ENCODE measurements around the gene RIOX2.
"Not testable (repeated sequence)": the region's sequence is repeated elsewhere in the genome, so short reads cannot be mapped to it uniquely, and the experiment has no call there.

RIOX2 gene

DNA sequence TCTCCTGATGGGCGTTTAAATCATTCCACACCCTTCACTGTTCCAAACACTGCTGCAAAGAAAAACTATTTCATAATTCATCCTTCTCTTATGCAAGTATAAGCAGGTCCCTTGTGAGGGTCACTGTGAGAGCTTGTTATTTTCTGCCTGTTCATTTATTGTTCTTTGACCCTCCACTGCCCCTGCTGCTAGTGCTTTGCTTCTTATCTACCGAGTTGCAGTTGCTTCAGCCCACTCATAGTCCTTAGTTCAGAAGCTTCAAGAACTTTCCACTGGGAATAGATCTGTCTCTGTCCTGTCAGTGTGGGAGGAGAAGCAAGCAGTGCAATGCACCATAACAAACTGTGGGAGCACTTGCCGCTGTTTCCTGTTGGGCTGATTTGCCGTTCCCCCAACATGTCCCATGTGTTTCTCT, 39.8 kb downstream of the RIOX2 start:
- intact Hi-C loops (cut with micrococcal nuclease): no loop called here
- Mint-ChIP-seq H3K4me3 (no peak overlapping the region), H3K9me3 (no peaks in the 10 kb centered on the region), H3K4me1 (ENCODE audit: low read depth) (peaks cover 13% of the 10 kb centered on the region), H3K27ac (no peak overlapping the region), H3K27me3 (no peaks in the 10 kb centered on the region), H3K36me3 (ENCODE audit: low read depth) (peaks cover 88% of the 10 kb centered on the region)

DNA sequence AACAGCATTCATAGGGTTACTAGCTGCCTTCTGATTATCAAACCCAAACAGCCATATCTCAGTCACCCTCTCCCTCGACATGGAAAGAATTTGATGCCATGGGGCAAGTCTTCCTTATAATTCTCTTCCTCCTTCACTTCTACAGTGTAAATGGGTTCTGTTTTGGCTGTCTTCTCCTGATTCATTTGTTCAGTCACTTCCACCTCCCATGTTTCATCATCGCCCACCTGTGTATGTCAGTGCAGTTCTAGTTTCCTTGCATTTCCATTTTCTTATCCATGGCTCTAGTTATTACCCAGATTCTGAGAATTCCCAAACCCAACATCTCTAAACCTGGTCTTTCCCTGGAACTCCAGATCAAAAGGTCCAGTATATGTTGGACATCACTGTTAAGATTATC, 41.0 kb downstream of the RIOX2 start:
- intact Hi-C loops (cut with micrococcal nuclease): no loop called here
- peaks cover 5% of the 10 kb centered on the region for H3K4me1 Mint-ChIP-seq (ENCODE audit: low read depth)
- peaks cover 88% of the 10 kb centered on the region for H3K36me3 Mint-ChIP-seq (ENCODE audit: low read depth)
- H3K4me3 Mint-ChIP-seq: no peak overlapping the region
- H3K27ac Mint-ChIP-seq: no peak overlapping the region
- H3K27me3 Mint-ChIP-seq: no peaks in the 10 kb centered on the region
- H3K9me3 Mint-ChIP-seq: no peaks in the 10 kb centered on the region

DNA sequence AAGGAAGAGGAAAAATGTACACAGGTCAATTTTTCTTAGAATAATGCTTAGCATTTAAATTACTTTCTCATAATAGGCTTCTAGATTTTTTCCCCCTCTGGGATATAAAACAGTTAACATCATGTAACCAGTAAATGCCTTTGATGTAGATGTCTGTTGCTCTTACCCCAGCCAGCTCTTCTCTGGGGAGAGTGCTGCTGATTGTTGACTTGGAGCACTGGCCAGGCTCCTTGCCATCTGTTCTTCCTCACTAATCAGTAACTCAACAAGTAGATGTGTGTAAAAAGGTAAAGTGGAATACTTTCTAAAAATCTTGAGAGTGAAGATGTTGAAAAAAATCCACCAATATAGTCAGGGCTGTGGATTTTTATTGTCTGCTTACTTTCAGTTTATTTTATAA, 42.2 kb downstream of the RIOX2 start:
- Mint-ChIP-seq H3K27ac (no peak overlapping the region), H3K9me3 (no peaks in the 10 kb centered on the region), H3K36me3 (ENCODE audit: low read depth) (peaks cover 86% of the 10 kb centered on the region), H3K4me1 (ENCODE audit: low read depth) (no peaks in the 10 kb centered on the region), H3K4me3 (no peak overlapping the region), H3K27me3 (no peaks in the 10 kb centered on the region)
- intact Hi-C loops (cut with micrococcal nuclease): no loop called here

DNA sequence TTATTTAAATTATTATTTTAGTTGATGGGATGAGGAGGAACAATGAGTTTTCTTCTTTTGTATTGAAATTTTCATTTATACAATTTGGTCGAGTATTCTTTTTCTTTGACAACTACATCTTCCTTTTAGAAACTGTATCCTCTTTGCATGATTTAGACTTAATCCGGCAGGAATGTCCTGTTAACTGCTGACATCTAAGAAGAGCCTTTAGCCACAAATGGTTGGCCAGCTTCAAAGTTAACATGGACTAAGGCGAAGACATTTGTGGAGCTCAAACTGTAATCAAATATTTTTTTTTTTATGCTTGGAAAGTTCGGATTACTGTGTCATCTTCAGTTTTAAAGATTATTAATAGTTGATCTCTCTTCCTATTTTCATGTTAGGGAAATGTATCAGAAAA, 43.2 kb downstream of the RIOX2 start:
- intact Hi-C loops (cut with micrococcal nuclease): no loop called here
- Mint-ChIP-seq H3K4me3 (no peak overlapping the region), H3K36me3 (ENCODE audit: low read depth) (peaks cover 85% of the 10 kb centered on the region), H3K4me1 (ENCODE audit: low read depth) (no peaks in the 10 kb centered on the region), H3K9me3 (no peaks in the 10 kb centered on the region), H3K27ac (no peak overlapping the region), H3K27me3 (no peaks in the 10 kb centered on the region)

DNA sequence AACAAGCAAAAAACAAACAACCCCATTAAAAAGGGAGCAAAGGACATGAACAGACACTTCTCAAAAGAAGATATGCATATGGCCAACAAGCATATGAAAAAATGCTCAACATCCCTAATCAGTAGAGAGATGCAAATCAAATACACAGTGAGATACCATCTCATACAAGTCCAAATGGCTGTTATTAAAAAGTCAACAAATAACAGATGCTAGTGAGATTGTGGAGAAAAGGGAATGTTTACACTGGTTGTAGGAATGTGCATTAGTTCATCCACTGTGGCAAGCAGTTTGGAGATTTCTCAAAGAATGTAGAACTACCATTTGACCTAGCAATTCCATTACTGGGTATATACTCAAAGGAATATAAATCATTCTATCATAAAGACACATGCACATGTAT, 44.5 kb downstream of the RIOX2 start:
- Mint-ChIP-seq H3K27ac (no peak overlapping the region), H3K36me3 (ENCODE audit: low read depth) (peaks cover 81% of the 10 kb centered on the region), H3K4me1 (ENCODE audit: low read depth) (no peaks in the 10 kb centered on the region), H3K4me3 (no peak overlapping the region), H3K9me3 (no peaks in the 10 kb centered on the region), H3K27me3 (no peaks in the 10 kb centered on the region)
- intact Hi-C loops (cut with micrococcal nuclease): no loop called here

DNA sequence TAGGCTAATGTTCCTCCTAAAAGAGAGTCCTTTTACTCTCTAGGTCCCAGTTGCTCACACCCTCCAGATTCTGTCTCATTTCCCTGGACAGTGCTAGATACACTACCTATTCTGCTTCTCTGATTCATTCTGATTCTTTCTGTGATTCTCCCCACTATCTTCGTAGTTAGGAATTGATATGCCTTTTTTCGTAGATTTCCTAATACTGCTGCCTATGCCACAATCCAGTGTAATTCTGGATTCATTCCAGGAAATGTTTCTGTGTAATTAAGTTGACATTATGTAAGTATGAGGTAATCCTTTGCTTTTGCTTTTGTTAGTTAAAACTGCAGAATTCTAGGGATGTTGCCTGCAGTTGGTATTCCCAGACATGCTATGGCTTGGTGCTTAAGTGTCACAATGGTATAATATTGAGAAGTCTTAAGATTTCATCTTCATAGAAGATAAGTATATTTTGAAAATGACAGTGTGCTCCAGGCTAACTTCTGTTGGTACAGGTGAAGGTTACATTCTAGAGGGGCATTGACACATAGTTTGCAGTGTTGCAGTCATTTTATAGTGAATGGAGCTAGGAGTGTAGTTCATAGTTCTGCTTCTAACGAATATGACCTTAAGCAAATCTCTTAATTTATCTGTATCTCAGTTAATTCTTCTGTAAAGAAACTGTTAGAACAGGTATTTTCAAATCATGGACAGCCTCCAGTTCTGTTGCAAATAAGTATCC, 54.3 kb downstream of the RIOX2 start:
- H3K27ac Mint-ChIP-seq: no peak overlapping the region
- peaks cover 89% of the 10 kb centered on the region for H3K36me3 Mint-ChIP-seq (ENCODE audit: low read depth)

DNA sequence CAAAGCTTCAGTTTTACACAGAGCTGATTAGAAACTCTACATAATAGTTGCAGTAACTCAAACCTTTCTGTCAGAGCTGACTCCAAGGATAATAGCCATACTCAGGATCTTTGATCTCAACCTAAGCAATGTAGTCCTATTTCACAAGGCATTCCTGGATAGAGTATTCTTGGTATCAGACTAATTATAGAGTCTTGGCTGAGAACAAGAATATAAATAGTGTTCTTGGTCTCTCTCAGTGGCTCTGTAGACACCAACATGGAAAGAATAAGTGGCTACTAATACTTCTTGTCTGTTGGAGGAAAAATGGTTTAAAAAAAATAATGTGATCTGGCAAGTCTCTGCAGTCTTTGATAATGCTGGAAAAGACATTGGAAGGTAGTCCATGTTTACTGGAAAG, 55.7 kb downstream of the RIOX2 start:
- Mint-ChIP-seq H3K4me3 (no peak overlapping the region), H3K9me3 (no peaks in the 10 kb centered on the region), H3K27ac (no peak overlapping the region), H3K4me1 (ENCODE audit: low read depth) (peaks cover 1% of the 10 kb centered on the region), H3K27me3 (no peaks in the 10 kb centered on the region), H3K36me3 (ENCODE audit: low read depth) (peaks cover 79% of the 10 kb centered on the region)
- intact Hi-C loops (cut with micrococcal nuclease): no loop called here

More for the DNA sequence above, 54.3 kb downstream of the RIOX2 start:
- Mint-ChIP-seq H3K4me1 (ENCODE audit: low read depth) (no peaks in the 10 kb centered on the region), H3K27me3 (no peaks in the 10 kb centered on the region), H3K4me3 (no peak overlapping the region), H3K9me3 (no peaks in the 10 kb centered on the region)
- intact Hi-C loops (cut with micrococcal nuclease): no loop called here

DNA sequence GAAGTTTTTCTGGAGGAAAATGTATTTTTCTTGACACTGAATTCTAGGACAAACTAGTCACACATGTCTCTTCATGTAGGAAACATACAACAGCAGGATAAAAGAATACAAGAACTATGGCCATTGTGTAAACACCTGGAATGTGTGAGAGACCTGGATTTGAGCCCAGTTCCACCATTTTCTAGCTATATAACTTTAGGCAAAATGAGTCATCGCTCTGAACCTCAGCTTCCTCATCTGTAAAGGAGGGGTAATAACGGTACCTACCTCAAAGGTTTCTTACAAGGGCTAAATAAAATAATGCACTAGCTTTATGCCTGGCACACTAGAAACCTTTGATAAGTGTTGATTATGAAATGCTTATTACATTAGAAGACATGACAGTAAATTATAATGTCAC, 57.8 kb downstream of the RIOX2 start:
- intact Hi-C loops (cut with micrococcal nuclease): no loop called here
- no peaks in the 10 kb centered on the region for H3K9me3 Mint-ChIP-seq
- H3K4me3 Mint-ChIP-seq: no peak overlapping the region
- no peak overlapping the region for H3K27ac Mint-ChIP-seq
- H3K4me1 Mint-ChIP-seq (ENCODE audit: low read depth): peaks cover 15% of the 10 kb centered on the region
- peaks cover 60% of the 10 kb centered on the region for H3K36me3 Mint-ChIP-seq (ENCODE audit: low read depth)
- H3K27me3 Mint-ChIP-seq: no peaks in the 10 kb centered on the region

DNA sequence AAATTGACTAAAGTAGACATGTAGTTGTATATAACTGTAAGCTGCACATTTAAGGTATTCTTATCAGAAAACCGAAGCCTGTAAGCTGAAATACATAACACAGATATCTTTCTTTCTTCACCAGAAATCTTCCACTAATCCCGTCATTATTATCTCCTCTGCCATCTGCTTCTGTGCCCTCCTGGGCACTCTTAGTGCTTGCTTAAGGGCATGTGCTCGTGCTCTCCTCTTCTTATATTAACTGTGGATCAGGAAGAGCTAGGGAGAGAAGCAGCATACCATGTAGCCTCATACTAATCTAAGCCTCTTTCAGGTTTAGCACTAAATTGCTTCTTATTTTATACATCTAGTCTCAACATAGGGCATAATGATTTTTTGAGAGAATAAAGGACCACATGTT, 60.8 kb downstream of the RIOX2 start:
- no peaks in the 10 kb centered on the region for H3K27me3 Mint-ChIP-seq
- no peak overlapping the region for H3K27ac Mint-ChIP-seq
- peaks cover 42% of the 10 kb centered on the region for H3K36me3 Mint-ChIP-seq (ENCODE audit: low read depth)
- H3K4me3 Mint-ChIP-seq: no peak overlapping the region
- H3K4me1 Mint-ChIP-seq (ENCODE audit: low read depth): peaks cover 15% of the 10 kb centered on the region
- no peaks in the 10 kb centered on the region for H3K9me3 Mint-ChIP-seq
- intact Hi-C loops (cut with micrococcal nuclease): no loop called here

DNA sequence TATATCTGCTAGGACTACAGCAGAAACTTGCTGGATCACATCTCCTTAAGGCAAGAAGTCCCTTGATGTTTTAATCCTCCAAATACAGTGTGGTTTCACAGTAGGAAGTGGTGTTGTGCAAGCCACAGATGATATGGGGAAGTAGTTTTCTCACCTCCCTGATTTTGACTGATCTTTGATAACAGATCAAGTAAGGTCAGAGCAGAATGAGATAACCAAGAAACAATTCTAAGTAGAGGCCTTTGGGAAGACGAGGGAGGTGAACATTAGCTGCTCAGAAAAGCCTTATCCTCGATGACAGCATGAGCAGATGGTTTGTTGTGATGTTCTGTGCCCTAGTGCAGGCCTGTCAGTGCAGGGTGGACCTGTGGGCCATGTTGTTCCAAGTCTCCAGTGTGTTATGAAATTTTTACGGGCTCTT, 61.3 kb downstream of the RIOX2 start:
- Mint-ChIP-seq H3K36me3 (ENCODE audit: low read depth) (peaks cover 38% of the 10 kb centered on the region), H3K27me3 (no peaks in the 10 kb centered on the region), H3K27ac (peak overlapping the region; percentile 76), H3K9me3 (no peaks in the 10 kb centered on the region), H3K4me1 (ENCODE audit: low read depth) (peaks cover 15% of the 10 kb centered on the region), H3K4me3 (peak overlapping the region; percentile 68)
- intact Hi-C loops (cut with micrococcal nuclease): no loop called here

DNA sequence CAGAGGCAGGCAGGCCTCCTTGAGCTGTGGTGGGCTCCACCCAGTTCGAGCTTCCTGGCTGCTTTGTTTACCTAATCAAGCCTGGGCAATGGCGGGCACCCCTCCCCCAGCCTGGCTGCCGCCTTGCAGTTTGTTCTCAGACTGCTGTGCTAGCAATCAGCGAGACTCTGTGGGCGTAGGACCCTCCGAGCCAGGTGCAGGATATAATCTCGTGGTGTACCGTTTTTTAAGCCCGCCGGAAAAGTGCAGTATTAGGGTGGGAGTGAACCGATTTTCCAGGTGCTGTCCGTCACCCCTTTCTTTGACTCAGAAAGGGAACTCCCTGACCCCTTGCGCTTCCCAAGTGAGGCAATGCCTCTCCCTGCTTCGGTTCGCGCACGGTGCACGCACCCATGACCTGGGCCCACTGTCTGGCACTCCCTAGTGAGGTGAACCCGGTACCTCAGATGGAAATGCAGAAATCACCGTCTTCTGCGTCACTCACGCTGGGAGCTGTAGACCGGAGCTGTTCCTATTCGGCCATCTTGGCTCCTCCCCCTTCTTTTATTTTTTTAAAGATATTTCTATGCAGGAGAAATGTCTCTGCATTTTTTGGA, 61.9 kb downstream of the RIOX2 start:
- intact Hi-C loops (cut with micrococcal nuclease); H3K9me3 Mint-ChIP-seq; H3K27me3 Mint-ChIP-seq: not testable (repeated sequence)
- Mint-ChIP-seq H3K36me3 (ENCODE audit: low read depth) (peaks cover 35% of the 10 kb centered on the region), H3K4me3 (peak overlapping the region; percentile 68), H3K4me1 (ENCODE audit: low read depth) (peaks cover 15% of the 10 kb centered on the region), H3K27ac (peak overlapping the region; percentile 76)

DNA sequence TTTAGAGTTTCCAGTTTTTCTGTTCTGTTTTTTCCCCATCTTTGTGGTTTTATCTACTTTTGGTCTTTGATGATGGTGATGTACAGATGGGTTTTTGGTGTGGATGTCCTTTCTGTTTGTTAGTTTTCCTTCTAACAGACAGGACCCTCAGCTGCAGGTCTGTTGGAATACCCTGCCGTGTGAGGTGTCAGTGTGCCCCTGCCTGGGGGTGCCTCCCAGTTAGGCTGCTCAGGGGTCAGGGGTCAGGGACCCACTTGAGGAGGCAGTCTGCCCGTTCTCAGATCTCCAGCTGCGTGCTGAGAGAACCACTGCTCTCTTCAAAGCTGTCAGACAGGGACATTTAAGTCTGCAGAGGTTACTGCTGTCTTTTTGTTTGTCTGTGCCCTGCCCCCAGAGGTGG, 62.4 kb downstream of the RIOX2 start:
- Mint-ChIP-seq H3K4me1 (ENCODE audit: low read depth) (peaks cover 15% of the 10 kb centered on the region), H3K36me3 (ENCODE audit: low read depth) (peaks cover 31% of the 10 kb centered on the region), H3K27ac (peak overlapping the region; percentile 76)
- H3K4me3 Mint-ChIP-seq; intact Hi-C loops (cut with micrococcal nuclease); H3K9me3 Mint-ChIP-seq; H3K27me3 Mint-ChIP-seq: not testable (repeated sequence)

DNA sequence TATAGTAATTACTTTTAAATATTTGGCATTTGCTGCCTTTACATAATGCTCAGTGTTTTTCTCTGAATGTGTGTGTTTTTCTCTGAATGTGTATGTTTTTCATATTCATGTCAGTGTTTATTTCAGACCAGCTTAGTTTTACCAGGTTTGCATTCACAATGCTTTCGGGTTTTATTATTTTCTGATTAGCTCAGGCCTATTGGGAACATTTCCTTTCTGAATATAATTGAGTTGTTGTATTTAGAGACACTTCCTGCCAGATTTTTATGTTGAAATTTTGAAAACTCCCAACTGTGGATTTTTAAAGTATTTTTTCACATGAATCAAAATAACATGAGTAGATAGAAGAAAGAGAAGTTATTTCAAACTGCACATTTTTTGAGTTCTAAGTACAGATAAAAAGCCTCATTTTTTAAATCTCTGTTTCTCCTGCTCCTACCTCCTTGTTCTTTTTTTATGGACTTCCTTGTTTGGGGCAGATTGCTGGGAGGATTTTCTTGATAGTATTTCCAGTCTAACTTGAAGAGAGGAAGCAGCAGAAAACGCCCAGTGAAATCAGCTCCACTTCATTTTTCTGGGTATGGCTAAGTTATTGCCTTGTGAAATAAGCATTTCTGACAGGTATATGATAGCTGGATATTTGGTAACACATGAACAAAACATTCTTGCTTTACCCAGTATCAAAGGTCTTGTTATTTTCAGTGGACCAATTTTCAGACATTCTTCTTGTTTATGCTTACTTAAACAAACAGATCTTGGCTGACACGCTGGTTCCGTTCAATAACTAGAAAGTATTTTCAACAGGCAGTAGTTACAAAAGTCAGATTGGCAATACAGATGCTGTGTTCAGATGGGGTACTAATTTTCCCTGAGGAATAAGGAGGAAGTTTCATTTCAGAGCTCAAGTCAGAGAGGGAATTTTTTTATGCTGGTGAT, 70.7 kb downstream of the RIOX2 start:
- Mint-ChIP-seq H3K9me3 (no peaks in the 10 kb centered on the region), H3K27ac (peak overlapping the region; percentile 47), H3K36me3 (ENCODE audit: low read depth) (peaks cover 46% of the 10 kb centered on the region), H3K4me3 (no peak overlapping the region), H3K4me1 (ENCODE audit: low read depth) (peaks cover 19% of the 10 kb centered on the region), H3K27me3 (no peaks in the 10 kb centered on the region)
- intact Hi-C loops (cut with micrococcal nuclease): loop anchor here (5.0 kb wide), 1 partner anchor 111 kb away; no protein-coding TSS in a partner anchor

DNA sequence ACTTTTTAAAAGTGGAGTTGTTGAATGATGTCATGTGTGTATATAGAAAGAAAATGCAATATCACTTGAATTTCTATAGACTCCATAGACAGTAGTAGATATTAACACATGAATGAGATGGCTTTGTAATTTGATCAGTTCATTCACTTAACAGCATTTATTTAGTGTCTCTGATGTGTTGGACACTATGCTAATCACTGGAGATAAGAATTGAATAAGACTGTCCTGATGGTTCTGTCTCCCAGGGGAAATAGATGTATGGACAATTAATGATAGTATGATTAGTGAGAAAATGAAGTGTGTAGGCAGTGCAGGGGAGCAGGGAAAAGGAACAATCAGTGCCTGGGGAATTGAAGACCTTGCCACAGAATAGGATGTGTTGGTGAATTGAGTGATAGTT, 72.9 kb downstream of the RIOX2 start:
- Mint-ChIP-seq H3K27me3 (no peaks in the 10 kb centered on the region), H3K9me3 (no peaks in the 10 kb centered on the region), H3K27ac (no peak overlapping the region), H3K4me3 (no peak overlapping the region), H3K36me3 (ENCODE audit: low read depth) (peaks cover 65% of the 10 kb centered on the region), H3K4me1 (ENCODE audit: low read depth) (peaks cover 19% of the 10 kb centered on the region)
- intact Hi-C loops (cut with micrococcal nuclease): no loop called here

All from dendritic cell treated with granulocyte-macrophage colony-stimulating factor and Interleukin-4, amounts not matched to agents 40 ng/mL and 50 ng/mL, for 4 days (primary cell).